Type B pancreatic cell (in vitro differentiated cells): ENCODE measurements around the gene LCN6. TPM values are rescaled to one million over a fixed set of nuclear protein-coding genes. Genes with fewer than 3 reads are reported as not detected.
"Not testable (repeated sequence)": the region's sequence is repeated elsewhere in the genome, so short reads cannot be mapped to it uniquely, and the experiment has no call there.

ENCODE experiments used
- DNase-seq: peaks from one replicate; pipeline ENCODE4 v3.0.0; 2021; ENCODE audit warnings: mixed read lengths; ENCODE audit not compliant: unreplicated experiment; ENCODE audit errors: extremely low spot score
- H3K27ac Mint-ChIP-seq: 2 replicates; pipeline ENCODE4 v1.8.0; 2021; ENCODE audit warnings: mild to moderate bottlenecking, mixed read lengths
- H3K27me3 Mint-ChIP-seq: 2 replicates; pipeline ENCODE4 v1.8.0; 2021; ENCODE audit warnings: mixed read lengths
- H3K36me3 Mint-ChIP-seq: 2 replicates; pipeline ENCODE4 v1.8.0; 2021; ENCODE audit warnings: mixed read lengths
- H3K4me1 Mint-ChIP-seq: one replicate; pipeline ENCODE4 v1.8.0; 2021; ENCODE audit warnings: mixed read lengths; ENCODE audit not compliant: unreplicated experiment
- H3K4me3 Mint-ChIP-seq: 2 replicates; pipeline ENCODE4 v1.8.0; 2021; ENCODE audit warnings: mild to moderate bottlenecking, mixed read lengths
- H3K9me3 Mint-ChIP-seq: 2 replicates; pipeline ENCODE4 v1.8.0; 2021; ENCODE audit warnings: mixed read lengths
- total RNA-seq: library from RNA; stranded (reverse); gene quantifications from 2 replicates; pipeline ENCODE4 v1.2.1, GENCODE V29; 2021; ENCODE audit warnings: low replicate concordance
- TF ChIP-seq, protein P1 (sequence below): fragments of 200-600 bp; sonication (generic); conservative IDR thresholded peaks from 2 replicates; pipeline ENCODE4 v1.5.0; 2021; ENCODE audit warnings: antibody characterized with exemption, mild to moderate bottlenecking

LCN6 gene
- total RNA-seq, 1 donor from 2014 or later, result not detected

DNA sequence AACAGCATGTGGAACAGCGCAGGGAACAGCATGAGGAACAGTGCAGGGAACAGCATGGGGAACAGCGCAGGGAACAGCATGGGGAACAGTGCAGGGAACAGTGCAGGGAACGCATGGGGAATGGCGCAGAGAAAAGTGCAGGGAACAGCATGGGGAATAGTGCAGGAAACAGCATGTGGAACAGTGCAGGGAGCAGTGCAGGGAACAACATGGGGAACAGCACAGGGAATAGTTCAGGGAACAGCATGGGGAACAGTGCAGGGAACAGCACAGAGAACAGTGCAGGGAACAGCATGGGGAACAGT, 7.8 kb upstream of the LCN6 start:
- no peak for DNase-seq
- H3K27ac Mint-ChIP-seq, result no peak overlapping the region
- H3K27me3 Mint-ChIP-seq, result peaks cover 12% of the 10 kb centered on the region
- peaks cover 8% of the 10 kb centered on the region for H3K9me3 Mint-ChIP-seq
- H3K36me3 Mint-ChIP-seq, result no peaks in the 10 kb centered on the region
- peaks cover 8% of the 10 kb centered on the region for H3K4me1 Mint-ChIP-seq
- TF ChIP-seq, protein P1, sequence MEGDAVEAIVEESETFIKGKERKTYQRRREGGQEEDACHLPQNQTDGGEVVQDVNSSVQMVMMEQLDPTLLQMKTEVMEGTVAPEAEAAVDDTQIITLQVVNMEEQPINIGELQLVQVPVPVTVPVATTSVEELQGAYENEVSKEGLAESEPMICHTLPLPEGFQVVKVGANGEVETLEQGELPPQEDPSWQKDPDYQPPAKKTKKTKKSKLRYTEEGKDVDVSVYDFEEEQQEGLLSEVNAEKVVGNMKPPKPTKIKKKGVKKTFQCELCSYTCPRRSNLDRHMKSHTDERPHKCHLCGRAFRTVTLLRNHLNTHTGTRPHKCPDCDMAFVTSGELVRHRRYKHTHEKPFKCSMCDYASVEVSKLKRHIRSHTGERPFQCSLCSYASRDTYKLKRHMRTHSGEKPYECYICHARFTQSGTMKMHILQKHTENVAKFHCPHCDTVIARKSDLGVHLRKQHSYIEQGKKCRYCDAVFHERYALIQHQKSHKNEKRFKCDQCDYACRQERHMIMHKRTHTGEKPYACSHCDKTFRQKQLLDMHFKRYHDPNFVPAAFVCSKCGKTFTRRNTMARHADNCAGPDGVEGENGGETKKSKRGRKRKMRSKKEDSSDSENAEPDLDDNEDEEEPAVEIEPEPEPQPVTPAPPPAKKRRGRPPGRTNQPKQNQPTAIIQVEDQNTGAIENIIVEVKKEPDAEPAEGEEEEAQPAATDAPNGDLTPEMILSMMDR, result no peak
- no peak overlapping the region for H3K4me3 Mint-ChIP-seq

DNA sequence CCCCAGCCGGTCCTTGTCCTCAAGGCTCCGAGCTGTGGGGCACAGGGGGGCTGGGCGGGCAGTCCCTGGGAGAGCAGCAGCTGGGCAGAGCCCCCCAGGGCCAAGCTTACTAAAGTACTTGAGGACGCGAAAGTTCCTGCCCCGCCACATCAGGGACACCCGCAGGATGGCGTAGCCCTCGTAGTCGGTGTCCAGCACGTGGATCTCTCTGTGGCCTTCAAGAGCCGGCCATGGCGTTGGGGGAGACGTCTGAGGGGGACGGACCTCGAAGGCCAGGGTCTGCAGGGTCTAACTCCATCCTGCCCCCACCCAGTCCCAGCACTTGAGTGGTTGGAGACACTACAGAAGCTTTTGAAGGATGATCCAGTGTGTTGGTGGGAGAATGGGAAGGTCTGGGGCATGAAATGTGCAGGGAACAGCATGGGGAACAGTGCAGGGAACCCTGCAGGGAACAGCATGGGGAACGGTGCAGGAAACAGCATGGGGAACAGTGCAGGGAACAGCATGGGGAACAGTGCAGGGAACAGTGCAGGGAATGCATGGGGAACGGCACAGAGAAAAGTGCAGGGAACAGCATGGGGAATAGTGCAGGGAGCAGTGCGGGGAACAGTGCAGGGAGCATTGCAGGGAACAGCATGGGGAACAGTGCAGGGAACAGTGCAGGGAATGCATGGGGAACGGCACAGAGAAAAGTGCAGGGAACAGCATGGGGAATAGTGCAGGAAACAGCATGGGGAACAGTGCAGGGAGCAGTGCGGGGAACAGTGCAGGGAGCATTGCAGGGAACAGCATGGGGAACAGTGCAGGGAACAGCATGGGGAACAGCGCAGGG, 7.2 kb upstream of the LCN6 start:
- not testable (repeated sequence) for H3K4me3 Mint-ChIP-seq, H3K4me1 Mint-ChIP-seq, H3K9me3 Mint-ChIP-seq, H3K27ac Mint-ChIP-seq, H3K36me3 Mint-ChIP-seq, DNase-seq
- H3K27me3 Mint-ChIP-seq, result peaks cover 12% of the 10 kb centered on the region

DNA sequence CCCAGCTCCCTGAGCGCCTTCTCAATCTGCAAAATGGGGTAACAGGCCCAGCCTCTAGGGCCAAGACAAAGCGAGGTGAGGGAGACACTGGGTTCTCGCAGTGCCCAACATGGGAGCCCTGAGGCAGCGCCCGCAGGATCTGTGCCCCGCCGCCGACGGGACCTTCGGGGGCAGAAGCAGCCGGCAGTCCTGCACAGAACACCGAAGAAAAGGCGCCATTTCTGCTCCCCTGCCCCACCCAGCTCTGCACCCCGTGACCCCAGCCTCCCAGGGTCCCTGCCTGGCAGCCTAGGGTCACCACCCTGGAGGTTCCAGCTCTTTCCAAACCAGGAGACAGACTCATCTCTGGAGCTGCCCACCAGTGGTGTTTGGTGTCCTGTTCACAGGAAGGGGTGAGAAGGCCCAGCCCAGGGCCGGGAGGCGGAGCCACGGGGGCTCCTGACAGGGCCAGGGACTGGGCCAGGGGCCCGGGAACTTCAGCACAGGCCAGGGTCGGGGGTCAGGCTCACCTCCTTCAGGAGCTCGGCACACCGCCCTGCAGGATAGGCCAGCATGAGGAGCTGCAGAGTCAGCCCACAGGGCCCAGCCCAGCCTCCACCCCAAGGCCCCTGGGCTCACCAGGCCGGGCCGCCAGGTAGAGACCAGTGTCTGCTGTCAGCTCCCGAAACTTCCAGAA, 6.4 kb upstream of the LCN6 start:
- no peaks in the 10 kb centered on the region for H3K4me1 Mint-ChIP-seq
- H3K4me3 Mint-ChIP-seq, result no peak overlapping the region
- DNase-seq, result no peak
- H3K9me3 Mint-ChIP-seq, result peaks cover 8% of the 10 kb centered on the region
- TF ChIP-seq, protein P1, result no peak
- H3K27me3 Mint-ChIP-seq, result peaks cover 12% of the 10 kb centered on the region
- H3K36me3 Mint-ChIP-seq, result no peaks in the 10 kb centered on the region
- H3K27ac Mint-ChIP-seq, result no peak overlapping the region

DNA sequence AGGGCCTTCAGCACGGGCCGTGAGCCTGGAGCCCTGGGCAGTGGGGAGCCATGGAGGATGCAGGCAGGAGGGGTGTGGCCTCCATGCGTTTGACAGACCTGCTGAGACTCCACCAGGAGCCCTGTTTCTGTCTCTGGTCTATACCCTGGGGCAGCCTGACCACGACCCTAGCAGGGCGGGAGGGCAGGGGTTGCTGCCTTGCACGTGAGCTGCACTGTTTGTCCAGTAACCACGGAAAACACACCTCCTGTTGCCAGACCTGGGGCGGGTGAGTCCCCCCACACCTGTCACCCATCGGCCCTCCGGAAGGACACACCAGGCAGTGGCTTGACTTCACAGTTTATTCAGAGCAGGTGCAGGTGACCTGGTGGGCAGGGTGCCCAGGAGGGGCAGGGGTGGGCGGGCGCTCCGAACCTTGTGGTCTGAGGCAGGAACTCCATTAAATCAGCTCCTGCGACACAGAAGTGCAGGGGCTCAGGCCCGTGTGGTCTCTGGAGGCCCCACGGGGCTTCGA, 5.8 kb upstream of the LCN6 start:
- TF ChIP-seq, protein P1, result no peak
- Mint-ChIP-seq H3K27me3 (peaks cover 12% of the 10 kb centered on the region), H3K9me3 (peaks cover 8% of the 10 kb centered on the region)

DNA sequence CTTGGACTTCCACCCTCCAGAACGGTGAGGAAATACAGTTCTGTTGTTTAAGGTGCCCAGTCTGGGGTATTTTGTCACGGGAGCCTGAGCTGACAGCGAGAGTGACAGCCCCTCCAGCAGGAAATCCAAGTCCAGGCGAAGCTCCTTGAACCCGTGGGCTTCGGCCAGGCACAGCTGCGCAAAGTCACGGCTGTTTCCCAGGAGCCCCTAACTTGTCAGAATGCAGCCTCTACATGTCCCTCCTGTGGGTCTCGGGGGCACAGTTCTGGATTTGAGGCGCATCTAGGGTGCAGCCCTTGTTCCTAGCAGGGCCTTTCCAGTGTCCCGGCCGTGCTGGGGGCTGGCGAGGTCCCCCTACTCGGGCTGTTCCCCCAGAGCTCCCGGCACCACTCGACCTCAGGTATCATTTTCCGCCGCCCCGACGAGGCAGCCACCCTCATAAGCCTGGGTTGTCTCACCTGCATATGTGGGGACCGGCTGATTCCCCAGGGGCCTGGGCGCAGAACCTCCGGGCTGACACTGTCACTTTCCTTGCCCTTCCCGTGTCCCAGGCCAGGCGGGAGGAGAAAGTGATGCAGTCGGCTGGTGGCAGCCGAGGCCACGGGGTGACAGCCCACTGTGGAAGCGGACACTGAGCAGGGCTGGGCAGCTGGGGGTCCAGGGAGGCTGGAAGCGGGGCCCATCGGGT, 5.2 kb upstream of the LCN6 start:
- Mint-ChIP-seq H3K9me3 (peaks cover 8% of the 10 kb centered on the region), H3K4me1 (no peaks in the 10 kb centered on the region), H3K27me3 (peaks cover 12% of the 10 kb centered on the region), H3K27ac (no peak overlapping the region), H3K36me3 (no peaks in the 10 kb centered on the region), H3K4me3 (no peak overlapping the region)
- no peak for DNase-seq
- TF ChIP-seq, protein P1, result no peak

More for the DNA sequence above, 5.8 kb upstream of the LCN6 start:
- no peak overlapping the region for H3K27ac Mint-ChIP-seq
- DNase-seq, result no peak
- H3K4me1 Mint-ChIP-seq, result no peaks in the 10 kb centered on the region
- no peaks in the 10 kb centered on the region for H3K36me3 Mint-ChIP-seq
- H3K4me3 Mint-ChIP-seq, result no peak overlapping the region
